ENCODE results near the gene LAMC3.

DNA sequence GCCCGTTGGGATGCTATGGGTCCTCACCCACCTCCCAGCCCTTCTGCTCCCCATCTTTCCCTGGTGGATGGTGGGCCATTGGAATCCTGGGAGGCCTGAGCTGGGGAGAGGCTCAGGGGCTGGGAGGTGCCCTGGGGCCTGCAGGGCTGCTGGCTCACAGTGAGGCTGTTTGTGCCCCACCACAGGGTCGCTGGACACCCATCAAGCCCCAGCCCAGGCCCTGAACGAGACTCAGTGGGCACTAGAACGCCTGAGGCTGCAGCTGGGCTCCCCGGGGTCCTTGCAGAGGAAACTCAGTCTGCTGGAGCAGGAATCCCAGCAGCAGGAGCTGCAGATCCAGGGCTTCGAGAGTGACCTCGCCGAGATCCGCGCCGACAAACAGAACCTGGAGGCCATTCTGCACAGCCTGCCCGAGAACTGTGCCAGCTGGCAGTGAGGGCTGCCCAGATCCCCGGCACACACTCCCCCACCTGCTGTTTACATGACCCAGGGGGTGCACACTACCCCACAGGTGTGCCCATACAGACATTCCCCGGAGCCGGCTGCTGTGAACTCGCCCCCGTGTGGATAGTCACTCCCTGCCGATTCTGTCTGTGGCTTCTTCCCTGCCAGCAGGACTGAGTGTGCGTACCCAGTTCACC is 82.5 kb downstream of the LAMC3 start:
- TF ChIP-seq, protein P1, sequence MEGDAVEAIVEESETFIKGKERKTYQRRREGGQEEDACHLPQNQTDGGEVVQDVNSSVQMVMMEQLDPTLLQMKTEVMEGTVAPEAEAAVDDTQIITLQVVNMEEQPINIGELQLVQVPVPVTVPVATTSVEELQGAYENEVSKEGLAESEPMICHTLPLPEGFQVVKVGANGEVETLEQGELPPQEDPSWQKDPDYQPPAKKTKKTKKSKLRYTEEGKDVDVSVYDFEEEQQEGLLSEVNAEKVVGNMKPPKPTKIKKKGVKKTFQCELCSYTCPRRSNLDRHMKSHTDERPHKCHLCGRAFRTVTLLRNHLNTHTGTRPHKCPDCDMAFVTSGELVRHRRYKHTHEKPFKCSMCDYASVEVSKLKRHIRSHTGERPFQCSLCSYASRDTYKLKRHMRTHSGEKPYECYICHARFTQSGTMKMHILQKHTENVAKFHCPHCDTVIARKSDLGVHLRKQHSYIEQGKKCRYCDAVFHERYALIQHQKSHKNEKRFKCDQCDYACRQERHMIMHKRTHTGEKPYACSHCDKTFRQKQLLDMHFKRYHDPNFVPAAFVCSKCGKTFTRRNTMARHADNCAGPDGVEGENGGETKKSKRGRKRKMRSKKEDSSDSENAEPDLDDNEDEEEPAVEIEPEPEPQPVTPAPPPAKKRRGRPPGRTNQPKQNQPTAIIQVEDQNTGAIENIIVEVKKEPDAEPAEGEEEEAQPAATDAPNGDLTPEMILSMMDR (IDR thresholded peaks at IDR 0.05): no peak
- TF ChIP-seq POLR2AphosphoS5 (IDR thresholded peaks at IDR 0.05) (no peak), EP300 (IDR thresholded peaks at IDR 0.05; ENCODE audit: low read depth) (no peak), POLR2A (IDR thresholded peaks at IDR 0.05) (no peak)
